Measurements from ENCODE around the gene ASMTL. TPM values are rescaled to one million over a fixed set of nuclear protein-coding genes. Genes with fewer than 3 reads are reported as not detected.
A peak's percentile ranks its signal among the peaks of the same experiment; 100 is the strongest.

The ASMTL gene
- total and polyA plus RNA-seq, 2 of the 13 experiments (the other 11 are each of a cell fraction or from before 2014, with no cell fraction given), result 5.6 to 16.3 TPM

- TF ChIP-seq, protein P1, sequence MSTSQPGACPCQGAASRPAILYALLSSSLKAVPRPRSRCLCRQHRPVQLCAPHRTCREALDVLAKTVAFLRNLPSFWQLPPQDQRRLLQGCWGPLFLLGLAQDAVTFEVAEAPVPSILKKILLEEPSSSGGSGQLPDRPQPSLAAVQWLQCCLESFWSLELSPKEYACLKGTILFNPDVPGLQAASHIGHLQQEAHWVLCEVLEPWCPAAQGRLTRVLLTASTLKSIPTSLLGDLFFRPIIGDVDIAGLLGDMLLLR (CRISPR knock-in tag; IDR thresholded peaks at IDR 0.05), result 0 out of 2 replicates have a peak, but pooled peaks have one; percentile 56
- TF ChIP-seq ZNF605 (CRISPR knock-in tag; IDR thresholded peaks at IDR 0.05) (peak; percentile 74; the same call in 1 of the 2 replicates), ZBTB8A (CRISPR knock-in tag; IDR thresholded peaks at IDR 0.05; ENCODE audit: borderline replicate concordance, low read depth) (no peak), REST (IDR thresholded peaks at IDR 0.05; ENCODE audit: borderline replicate concordance in 1 of 2, low read depth in 1 of 2, low read length in 2 of 2) (peak in 1 of 2 experiments; percentile 32; a peak in 1 of 4 replicates), ZNF263 (CRISPR knock-in tag; IDR thresholded peaks at IDR 0.05) (peak; percentile 93), ZNF776 (CRISPR knock-in tag; IDR thresholded peaks at IDR 0.05) (no peak; the same call in 1 of the 2 replicates), ETV6 (CRISPR knock-in tag; conservative IDR thresholded peaks at IDR 0.05) (0 out of 2 replicates have a peak, but pooled peaks have one; percentile 39), HES4 (CRISPR knock-in tag; IDR thresholded peaks at IDR 0.05; ENCODE audit: borderline replicate concordance) (peak; percentile 57; the same call in 1 of the 2 replicates), EP300 (IDR thresholded peaks at IDR 0.05; ENCODE audit: low read depth in 2 of 2, low read length in 2 of 2) (peak in 1 of 2 experiments; percentile 11; a peak in 1 of 4 replicates), EP300 (CRISPR knock-in tag; IDR thresholded peaks at IDR 0.05; ENCODE audit: borderline replicate concordance) (no peak; the same call in 1 of the 2 replicates), ZNF543 (CRISPR knock-in tag; IDR thresholded peaks at IDR 0.05) (0 out of 2 replicates have a peak, but pooled peaks have one; percentile 1), KAT8 (CRISPR knock-in tag; IDR thresholded peaks at IDR 0.05) (peak; percentile 16; the same call in 1 of the 2 replicates), ZNF256 (CRISPR knock-in tag; conservative IDR thresholded peaks at IDR 0.05) (0 out of 2 replicates have a peak, but pooled peaks have one; percentile 38), RXRA (CRISPR knock-in tag; IDR thresholded peaks at IDR 0.05) (peak; percentile 91), ZNF501 (CRISPR knock-in tag; IDR thresholded peaks at IDR 0.05) (peak; percentile 29; the same call in 1 of the 2 replicates), ZXDC (CRISPR knock-in tag; IDR thresholded peaks at IDR 0.05) (peak; percentile 63; the same call in 1 of the 2 replicates), ZNF224 (CRISPR knock-in tag; IDR thresholded peaks at IDR 0.05) (0 out of 2 replicates have a peak, but pooled peaks have one; percentile 61)
- TF ChIP-seq, protein P2, sequence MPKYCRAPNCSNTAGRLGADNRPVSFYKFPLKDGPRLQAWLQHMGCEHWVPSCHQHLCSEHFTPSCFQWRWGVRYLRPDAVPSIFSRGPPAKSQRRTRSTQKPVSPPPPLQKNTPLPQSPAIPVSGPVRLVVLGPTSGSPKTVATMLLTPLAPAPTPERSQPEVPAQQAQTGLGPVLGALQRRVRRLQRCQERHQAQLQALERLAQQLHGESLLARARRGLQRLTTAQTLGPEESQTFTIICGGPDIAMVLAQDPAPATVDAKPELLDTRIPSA (CRISPR knock-in tag; IDR thresholded peaks at IDR 0.05; ENCODE audit: borderline replicate concordance), result 0 out of 2 replicates have a peak, but pooled peaks have one; percentile 0
- TF ChIP-seq, protein P3, sequence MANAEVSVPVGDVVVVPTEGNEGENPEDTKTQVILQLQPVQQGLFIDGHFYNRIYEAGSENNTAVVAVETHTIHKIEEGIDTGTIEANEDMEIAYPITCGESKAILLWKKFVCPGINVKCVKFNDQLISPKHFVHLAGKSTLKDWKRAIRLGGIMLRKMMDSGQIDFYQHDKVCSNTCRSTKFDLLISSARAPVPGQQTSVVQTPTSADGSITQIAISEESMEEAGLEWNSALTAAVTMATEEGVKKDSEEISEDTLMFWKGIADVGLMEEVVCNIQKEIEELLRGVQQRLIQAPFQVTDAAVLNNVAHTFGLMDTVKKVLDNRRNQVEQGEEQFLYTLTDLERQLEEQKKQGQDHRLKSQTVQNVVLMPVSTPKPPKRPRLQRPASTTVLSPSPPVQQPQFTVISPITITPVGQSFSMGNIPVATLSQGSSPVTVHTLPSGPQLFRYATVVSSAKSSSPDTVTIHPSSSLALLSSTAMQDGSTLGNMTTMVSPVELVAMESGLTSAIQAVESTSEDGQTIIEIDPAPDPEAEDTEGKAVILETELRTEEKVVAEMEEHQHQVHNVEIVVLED (CRISPR knock-in tag; IDR thresholded peaks at IDR 0.05; ENCODE audit: borderline replicate concordance), result peak; percentile 19; the same call in 1 of the 2 replicates
Measured at GRCh38 chrX:1392376-1393068, 60.2 kb downstream of the ASMTL start (continued).
